HG03460 (cell line): ENCODE data around the gene TNK1.

ENCODE experiments used
- ATAC-seq: cut with Tn5 transposase; IDR thresholded peaks from one replicate; pipeline ENCODE4 v1.9.1; 2021; ENCODE audit not compliant: unreplicated experiment

The TNK1 gene

GRCh38 chr17:7408863-7409262 lies 28.0 kb downstream of the TNK1 start:
- ATAC-seq, result no peak

DNA sequence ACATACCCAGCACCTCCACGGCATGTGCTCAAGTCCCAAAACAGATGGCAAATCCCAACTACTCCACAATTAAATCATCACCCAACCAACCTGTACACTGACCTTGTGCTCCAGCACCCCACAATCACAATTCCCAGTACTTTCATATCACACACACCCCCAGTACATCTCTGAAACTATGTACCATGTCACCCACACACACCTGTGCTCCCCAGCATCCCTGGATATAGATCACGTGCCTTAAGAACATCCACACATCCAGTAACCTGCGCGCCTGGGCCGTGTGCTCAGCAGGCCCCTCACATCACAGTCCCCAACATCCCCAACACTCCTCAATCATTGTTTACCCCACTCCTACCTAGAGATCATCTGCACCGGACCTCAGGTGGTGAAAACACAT lies 28.8 kb downstream of the TNK1 start:
- ATAC-seq, result no peak

- no peak for ATAC-seq
Measured at GRCh38 chr17:7410634-7411426, 29.9 kb downstream of the TNK1 start.

- ATAC-seq, result no peak
Measured at GRCh38 chr17:7411427-7411750, 30.5 kb downstream of the TNK1 start.

GRCh38 chr17:7413346-7413985 lies 32.6 kb downstream of the TNK1 start:
- ATAC-seq, result no peak

- ATAC-seq, result no peak
Measured at GRCh38 chr17:7414837-7415236, 33.9 kb downstream of the TNK1 start.

GRCh38 chr17:7415784-7416183 lies 34.9 kb downstream of the TNK1 start:
- ATAC-seq, result no peak

- ATAC-seq, result no peak
Measured at GRCh38 chr17:7416323-7416722, 35.4 kb downstream of the TNK1 start.

DNA sequence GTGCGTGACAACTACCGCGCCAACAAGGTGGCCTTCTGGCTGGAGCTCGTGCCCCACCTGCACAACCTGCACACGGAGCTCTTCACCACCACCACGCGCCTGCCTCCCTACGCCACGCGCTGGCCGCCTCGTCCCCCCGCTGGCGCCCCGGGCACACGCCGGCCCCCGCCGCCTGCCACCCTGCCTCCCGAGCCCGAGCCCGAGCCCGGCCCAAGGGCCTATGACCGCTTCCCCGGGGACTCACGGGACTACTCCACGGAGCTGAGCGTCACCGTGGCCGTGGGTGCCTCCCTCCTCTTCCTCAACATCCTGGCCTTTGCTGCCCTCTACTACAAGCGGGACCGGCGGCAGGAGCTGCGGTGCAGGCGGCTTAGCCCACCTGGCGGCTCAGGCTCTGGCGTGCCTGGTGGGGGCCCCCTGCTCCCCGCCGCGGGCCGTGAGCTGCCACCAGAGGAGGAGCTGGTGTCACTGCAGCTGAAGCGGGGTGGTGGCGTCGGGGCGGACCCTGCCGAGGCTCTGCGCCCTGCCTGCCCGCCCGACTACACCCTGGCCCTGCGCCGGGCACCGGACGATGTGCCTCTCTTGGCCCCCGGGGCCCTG lies 36.3 kb downstream of the TNK1 start:
- ATAC-seq, result no peak

- no peak for ATAC-seq
Measured at GRCh38 chr17:7418472-7419152, 37.7 kb downstream of the TNK1 start.

DNA sequence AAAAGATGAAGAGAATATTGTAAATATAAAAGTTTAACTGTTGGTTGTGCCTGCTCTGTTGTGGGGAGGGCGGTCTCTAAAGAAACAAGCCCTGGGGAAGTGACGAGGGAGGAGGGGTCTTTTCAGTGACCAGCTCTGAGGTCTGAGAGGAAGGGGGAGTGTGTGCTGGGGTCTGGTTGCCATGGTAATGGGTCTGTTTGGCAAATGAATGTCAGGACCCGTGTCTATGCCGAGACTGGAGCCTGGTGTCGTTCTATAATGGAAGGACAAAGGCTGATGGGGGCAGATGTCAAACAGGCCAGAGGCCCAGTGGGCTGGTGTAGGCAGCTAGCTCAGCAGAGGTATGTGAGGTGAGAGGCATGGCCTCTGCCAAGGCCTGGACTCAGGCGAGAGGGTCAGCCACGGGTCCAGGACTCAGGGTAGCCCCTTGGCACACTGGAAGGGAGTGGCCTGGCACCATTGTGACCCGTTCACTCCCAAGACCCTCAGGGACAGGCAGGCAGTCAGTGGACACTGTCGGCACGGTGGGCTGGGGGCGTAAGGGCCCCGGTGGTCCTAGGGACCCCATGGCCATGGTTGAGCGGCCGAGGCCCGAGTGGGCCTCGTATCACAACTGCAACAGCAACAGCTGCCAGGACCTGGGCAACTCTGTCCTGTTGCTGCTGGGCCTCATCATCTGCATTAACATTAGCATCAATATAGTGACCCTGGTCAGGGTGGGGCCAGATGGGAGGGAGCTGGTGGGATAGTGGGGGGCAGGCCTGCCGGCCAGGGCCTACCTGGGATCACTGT lies 39.1 kb downstream of the TNK1 start, which contains the start of gene SPEM1:
Gene SPEM1 (plus strand): TSS at position 506 of the 792 bp plus-strand sequence. CDS start 61 bp downstream, at position 567.
- no peak for ATAC-seq

DNA sequence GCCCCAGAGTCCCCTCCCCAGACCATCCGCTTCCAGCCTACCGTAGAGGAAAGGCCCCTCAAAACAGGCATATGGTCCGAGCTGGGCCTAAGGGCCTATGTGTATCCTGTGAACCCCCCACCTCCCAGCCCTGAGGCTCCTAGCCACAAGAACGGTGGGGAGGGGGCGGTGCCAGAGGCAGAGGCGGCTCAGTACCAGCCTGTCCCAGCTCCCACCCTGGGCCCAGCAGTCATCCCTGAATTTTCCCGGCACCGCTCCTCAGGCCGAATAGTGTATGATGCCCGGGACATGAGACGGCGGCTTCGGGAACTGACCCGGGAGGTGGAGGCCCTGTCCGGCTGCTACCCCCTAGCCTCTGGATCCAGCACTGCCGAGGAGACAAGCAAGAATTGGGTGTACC lies 40.3 kb downstream of the TNK1 start:
- ATAC-seq, result no peak

GRCh38 chr17:7423679-7424078 lies 42.8 kb downstream of the TNK1 start:
- ATAC-seq, result no peak

DNA sequence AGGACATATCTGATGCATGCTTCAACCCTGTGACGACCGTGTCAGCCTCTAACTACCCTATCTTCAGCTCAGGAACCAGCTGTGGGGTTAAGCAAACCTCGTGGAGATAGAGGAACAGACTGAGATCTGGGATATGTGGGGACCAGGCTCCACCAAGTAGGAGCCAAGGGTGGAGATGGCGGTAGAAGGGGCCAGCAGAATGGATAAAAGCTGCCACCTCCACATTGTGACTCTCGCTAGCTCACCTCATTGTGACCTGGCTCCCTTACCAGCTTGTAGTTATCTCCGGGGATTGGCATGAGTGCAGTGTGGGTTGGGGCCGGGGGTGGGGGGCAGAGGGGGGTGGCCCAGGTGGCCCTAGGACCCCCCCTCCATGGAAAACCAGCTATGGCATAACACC lies 44.4 kb downstream of the TNK1 start, which contains the start of gene SPEM2:
Gene SPEM2 (plus strand): TSS at position 301 of the 400 bp plus-strand sequence. CDS start 73 bp downstream, at position 374.
- ATAC-seq, result no peak

GRCh38 chr17:7425756-7426155 lies 44.9 kb downstream of the TNK1 start:
- ATAC-seq, result no peak

DNA sequence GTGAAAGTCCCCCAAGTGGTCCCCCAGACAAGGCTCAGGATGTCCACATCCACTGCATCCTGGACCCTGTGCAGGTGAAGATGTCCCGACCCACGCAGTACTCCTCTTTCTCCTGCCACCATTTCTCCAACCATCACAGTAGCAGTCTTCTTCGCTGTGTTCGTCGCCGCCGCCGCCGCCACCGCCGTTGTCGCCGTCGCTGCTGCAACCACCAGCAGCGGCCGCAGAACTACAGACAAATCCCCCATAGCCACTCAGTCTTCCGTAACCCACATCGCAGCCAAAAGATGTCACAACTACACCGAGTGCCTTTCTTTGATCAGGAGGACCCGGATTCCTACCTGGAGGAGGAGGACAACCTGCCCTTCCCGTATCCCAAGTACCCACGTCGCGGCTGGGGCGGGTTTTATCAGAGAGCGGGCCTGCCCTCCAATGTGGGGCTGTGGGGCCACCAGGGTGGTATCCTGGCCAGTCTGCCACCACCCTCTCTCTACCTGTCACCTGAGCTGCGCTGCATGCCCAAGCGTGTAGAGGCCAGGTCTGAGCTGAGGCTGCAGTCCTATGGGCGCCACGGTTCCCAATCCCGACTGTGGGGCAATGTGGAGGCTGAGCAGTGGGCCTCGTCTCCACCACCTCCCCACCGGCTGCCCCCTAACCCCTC lies 45.4 kb downstream of the TNK1 start:
- ATAC-seq, result no peak

GRCh38 chr17:7426896-7427489 lies 46.1 kb downstream of the TNK1 start:
- ATAC-seq, result no peak

DNA sequence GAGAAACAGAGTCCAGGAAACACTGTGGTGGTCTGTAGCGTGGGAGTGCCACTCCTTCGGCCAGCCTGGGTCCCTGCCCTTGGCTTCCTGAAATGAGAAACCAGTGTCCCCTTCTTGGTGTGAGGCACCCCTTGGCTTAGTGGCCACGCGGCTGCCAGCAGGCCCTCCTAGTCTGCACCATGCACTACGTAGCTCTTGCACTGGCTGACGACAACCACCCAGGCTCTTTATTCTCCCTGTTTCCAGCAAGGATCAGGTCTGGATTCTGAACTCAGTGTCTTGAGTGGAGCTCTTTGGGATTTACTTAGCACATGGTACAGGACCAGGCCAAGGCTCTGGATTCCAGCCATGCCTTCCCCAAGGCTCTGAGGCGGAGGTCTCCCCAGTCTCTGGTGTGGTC lies 46.7 kb downstream of the TNK1 start:
- ATAC-seq, result no peak

DNA sequence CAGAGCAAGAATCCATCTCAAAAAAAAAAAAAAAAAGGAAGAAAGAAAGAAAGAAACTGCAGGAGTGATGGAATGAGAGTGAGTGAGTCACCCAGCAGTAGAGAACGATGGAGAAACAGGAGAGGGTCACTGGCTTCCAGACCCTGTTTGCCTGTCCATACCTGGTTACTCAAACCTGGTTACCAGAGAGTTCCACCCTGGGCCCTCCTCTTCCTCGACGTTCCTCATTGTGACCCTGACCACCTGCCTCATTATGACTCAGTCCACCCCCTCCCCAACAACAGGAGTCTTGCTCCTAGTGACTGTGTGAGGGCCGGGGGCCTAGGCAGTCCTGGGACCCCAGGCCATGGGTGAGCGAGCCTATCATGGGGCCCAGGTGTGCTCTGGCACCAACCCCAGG lies 47.7 kb downstream of the TNK1 start, which contains the start of gene SPEM3:
Gene SPEM3 (plus strand): TSS at position 301 of the 400 bp plus-strand sequence. CDS start 46 bp downstream, at position 347.
- ATAC-seq, result no peak

DNA sequence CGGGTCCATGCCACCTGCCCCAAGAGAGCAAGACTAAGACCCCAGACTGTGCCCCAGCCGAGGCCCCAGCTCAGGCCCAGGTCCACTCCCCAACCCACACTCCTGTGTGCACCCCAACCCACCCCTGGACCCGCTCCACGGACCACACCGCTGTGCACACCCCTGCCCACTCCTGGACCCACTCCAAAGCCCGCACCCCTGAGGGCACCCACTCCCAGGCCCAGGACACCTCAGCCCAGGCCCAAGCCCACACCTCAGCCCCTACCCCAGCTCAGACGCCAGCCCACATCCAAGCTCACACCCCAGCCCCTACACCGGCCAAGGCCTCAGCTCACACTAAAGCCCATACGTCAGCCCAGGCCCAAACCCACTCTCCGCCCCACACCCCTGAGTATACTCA lies 48.8 kb downstream of the TNK1 start:
- ATAC-seq, result no peak
